Esophagus squamous epithelium (tissue), 4 donors: Measurements from ENCODE around the gene NCBP1.

Experiments used
- POLR2A ChIP-seq, 4 donors: fragments of 450-650 bp; IDR thresholded peaks; one replicate each; pipeline ENCODE4 v1.6.1; 2017; ENCODE audit warnings: antibody characterized with exemption in 4 of 4, mild to moderate bottlenecking in 4 of 4, moderate library complexity in 3 of 4
- TF ChIP-seq, protein P1 (sequence below), 6 experiments: fragments of 450-650 bp in 4 of 6; fragments of 200-600 bp in 2 of 6; sonication (generic) in 2 of 6; IDR thresholded peaks; one replicate each; pipeline ENCODE4 v1.5.1; 2016 to 2019; ENCODE audit warnings: antibody characterized with exemption in 6 of 6, mild to moderate bottlenecking in 4 of 6, moderate library complexity in 4 of 6

- TF ChIP-seq, protein P1, sequence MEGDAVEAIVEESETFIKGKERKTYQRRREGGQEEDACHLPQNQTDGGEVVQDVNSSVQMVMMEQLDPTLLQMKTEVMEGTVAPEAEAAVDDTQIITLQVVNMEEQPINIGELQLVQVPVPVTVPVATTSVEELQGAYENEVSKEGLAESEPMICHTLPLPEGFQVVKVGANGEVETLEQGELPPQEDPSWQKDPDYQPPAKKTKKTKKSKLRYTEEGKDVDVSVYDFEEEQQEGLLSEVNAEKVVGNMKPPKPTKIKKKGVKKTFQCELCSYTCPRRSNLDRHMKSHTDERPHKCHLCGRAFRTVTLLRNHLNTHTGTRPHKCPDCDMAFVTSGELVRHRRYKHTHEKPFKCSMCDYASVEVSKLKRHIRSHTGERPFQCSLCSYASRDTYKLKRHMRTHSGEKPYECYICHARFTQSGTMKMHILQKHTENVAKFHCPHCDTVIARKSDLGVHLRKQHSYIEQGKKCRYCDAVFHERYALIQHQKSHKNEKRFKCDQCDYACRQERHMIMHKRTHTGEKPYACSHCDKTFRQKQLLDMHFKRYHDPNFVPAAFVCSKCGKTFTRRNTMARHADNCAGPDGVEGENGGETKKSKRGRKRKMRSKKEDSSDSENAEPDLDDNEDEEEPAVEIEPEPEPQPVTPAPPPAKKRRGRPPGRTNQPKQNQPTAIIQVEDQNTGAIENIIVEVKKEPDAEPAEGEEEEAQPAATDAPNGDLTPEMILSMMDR (IDR thresholded peaks at IDR 0.05) = no peak
- no peak for TF ChIP-seq POLR2A (IDR thresholded peaks at IDR 0.05)
Measured at GRCh38 chr9:97721396-97721795, 87.8 kb downstream of the NCBP1 start.
